ENCODE data around the gene KCNQ1. TPM values are rescaled to one million over a fixed set of nuclear protein-coding genes. Genes with fewer than 3 reads are reported as not detected.

KCNQ1 gene
- total RNA-seq, 1 experiment from 2014 or later: 2.5 TPM

GRCh38 chr11:2651826-2652271 lies 207.0 kb downstream of the KCNQ1 start (continued):
- TF ChIP-seq ZNF512 (CRISPR knock-in tag; IDR thresholded peaks at IDR 0.05; ENCODE audit: borderline replicate concordance) (no peak), AR (CRISPR knock-in tag; IDR thresholded peaks at IDR 0.05) (no peak)

- H3K4me3 Mint-ChIP-seq: no peak overlapping the region
- H3K4me1 Mint-ChIP-seq: 0 out of 2 replicates have a peak, but pooled peaks cover 4% of the 10 kb centered on the region
- no peak for DNase-seq (ENCODE audit: low spot score)
- peaks cover 100% of the 10 kb centered on the region; the same call in 1 of the 2 replicates for H3K27me3 Mint-ChIP-seq (ENCODE audit: low read depth)
- peaks cover 82% of the 10 kb centered on the region for H3K9me3 Mint-ChIP-seq
- no peak for ATAC-seq
- ChIA-PET POLR2A (no interaction called here), CTCF (no interaction called here)
- H3K36me3 Mint-ChIP-seq: peaks cover 84% of the 10 kb centered on the region
- no peak overlapping the region for H3K27ac Mint-ChIP-seq
- no peak for TF ChIP-seq E2F5 (CRISPR knock-in tag; IDR thresholded peaks at IDR 0.05)
- TF ChIP-seq ZNF317 (CRISPR knock-in tag; IDR thresholded peaks at IDR 0.05; ENCODE audit: borderline replicate concordance, low read depth): no peak
- TF ChIP-seq USF2 (CRISPR knock-in tag; IDR thresholded peaks at IDR 0.05): no peak
- no peak for TF ChIP-seq SP1 (CRISPR knock-in tag; conservative IDR thresholded peaks at IDR 0.05)
- no peak for TF ChIP-seq NR1H2 (CRISPR knock-in tag; IDR thresholded peaks at IDR 0.05)
- TF ChIP-seq HMGXB4 (CRISPR knock-in tag; IDR thresholded peaks at IDR 0.05): no peak
- no peak for TF ChIP-seq IRF1 (CRISPR knock-in tag; IDR thresholded peaks at IDR 0.05)
- TF ChIP-seq GTF2I (CRISPR knock-in tag; conservative IDR thresholded peaks at IDR 0.05): no peak
- TF ChIP-seq ATF1 (CRISPR knock-in tag; IDR thresholded peaks at IDR 0.05): no peak
- no peak for TF ChIP-seq ATF3 (CRISPR knock-in tag; conservative IDR thresholded peaks at IDR 0.05)
- TF ChIP-seq STAT6 (CRISPR knock-in tag; conservative IDR thresholded peaks at IDR 0.05; ENCODE audit: low read depth): no peak
- no peak for TF ChIP-seq TCF7 (CRISPR knock-in tag; IDR thresholded peaks at IDR 0.05; ENCODE audit: low read depth)
- TF ChIP-seq ZMAT4 (CRISPR knock-in tag; IDR thresholded peaks at IDR 0.05): no peak
- TF ChIP-seq NR3C1 (CRISPR knock-in tag; conservative IDR thresholded peaks at IDR 0.05; ENCODE audit: low read depth): no peak
- no peak for TF ChIP-seq ZNF138 (CRISPR knock-in tag; conservative IDR thresholded peaks at IDR 0.05)
- TF ChIP-seq ELF4 (CRISPR knock-in tag; IDR thresholded peaks at IDR 0.05; ENCODE audit: low read depth): no peak
- no peak for TF ChIP-seq ZBTB21 (CRISPR knock-in tag; IDR thresholded peaks at IDR 0.05; ENCODE audit: borderline replicate concordance)
- no peak for TF ChIP-seq SMAD3 (CRISPR knock-in tag; IDR thresholded peaks at IDR 0.05; ENCODE audit: borderline replicate concordance)
Measured at GRCh38 chr11:2652333-2653197, 207.8 kb downstream of the KCNQ1 start.

Measured in WTC11 (cell line).